Heart right ventricle (tissue), 16 donors: ENCODE results near the gene EVI5L. TPM values are rescaled to one million over a fixed set of nuclear protein-coding genes. Genes with fewer than 3 reads are reported as not detected.

Experiments used
- ATAC-seq, 8 donors: fragments of 200-7000 bp; cut with Tn5 transposase; one replicate each; pipeline ENCODE4 v1.9.1; 2020; ENCODE audit warnings: mild to moderate bottlenecking in 8 of 8, moderate library complexity in 8 of 8, moderate number of reproducible peaks in 1 of 8
- DNase-seq, 2 donors: peaks; one replicate each; pipeline ENCODE4 v3.0.0-alpha.2; 2020
- H3K27ac ChIP-seq, 10 donors: fragments of 200-600 bp; sonication (generic) in 2 of 10; one replicate each; pipeline versions ENCODE4 v1.5.0 to v1.8.0; 2020 to 2022; ENCODE audit warnings: mild to moderate bottlenecking in 3 of 10
- H3K27me3 ChIP-seq, 7 donors: fragments of 200-600 bp; one replicate each; pipeline ENCODE4 v1.8.0; 2021 to 2022; ENCODE audit warnings: mild to moderate bottlenecking in 2 of 7
- H3K36me3 ChIP-seq, 9 donors: fragments of 200-600 bp; sonication (generic) in 1 of 9; one replicate each; pipeline versions ENCODE4 v1.5.0 to v1.8.0; 2020 to 2022; ENCODE audit warnings: mild to moderate bottlenecking in 2 of 9
- H3K4me1 ChIP-seq, 9 donors: fragments of 200-600 bp; sonication (generic) in 1 of 9; one replicate each; pipeline versions ENCODE4 v1.5.0 to v1.8.0; 2020 to 2022; ENCODE audit warnings: mild to moderate bottlenecking in 4 of 9
- H3K4me3 ChIP-seq, 10 donors: fragments of 200-600 bp; sonication (generic) in 2 of 10; one replicate each; pipeline versions ENCODE4 v1.5.0 to v1.8.0; 2020 to 2022; ENCODE audit warnings: mild to moderate bottlenecking in 7 of 10, moderate library complexity in 2 of 10
- H3K9me3 ChIP-seq, 11 donors: fragments of 200-600 bp in 10 of 11; sonication (generic) in 2 of 11; one replicate each; pipeline versions ENCODE4 v1.5.0 to v1.8.0; 2013 to 2022; ENCODE audit warnings: mild to moderate bottlenecking in 2 of 11, control low read depth in 1 of 11, moderate library complexity in 1 of 11
- CTCF ChIP-seq, 9 donors: fragments of 200-600 bp; sonication (generic) in 2 of 9; IDR thresholded peaks; one replicate each; pipeline versions ENCODE4 v1.5.0 to v1.8.0; 2021 to 2022; ENCODE audit warnings: antibody characterized with exemption in 9 of 9, mild to moderate bottlenecking in 5 of 9, moderate library complexity in 1 of 9
- WGBS, 2 donors: extraction: QIAGEN DNeasy Blood & Tissue Kit; methylation state at CpG; one replicate each; pipeline ENCODE4 v1.1.7; 2013; ENCODE audit warnings: inconsistent platforms in 1 of 2; 5-methylcytosine and 5-hydroxymethylcytosine counted together
- intact Hi-C, 10 donors: fragments of 100-400 bp; cut with DNase I; formaldehyde crosslinking; loops; one replicate each; pipeline versions ENCODE4 v1.11.1 to v1.14.2; 2022
- polyA plus RNA-seq, 2 donors: library from polyadenylated mRNA; stranded (reverse); fragments of 200-250 nt; gene quantifications; one replicate each; pipeline ENCODE4 v1.2.3, GENCODE V29; 2013
- total RNA-seq, 10 donors: library from RNA; stranded (reverse); fragmentation: NEBNext Ultra II Directional in 3 of 10; extraction: Animal tissue kit (Norgen Biotek cat#: 25700) in 3 of 10; gene quantifications; one replicate each; pipeline versions ENCODE4 v1.2.1 to v1.2.4, GENCODE V29; 2021 to 2023
- donor health status: Arrhythmogenic right ventricular cardiomyopathy.
- donor health status: ischemic (EF 13 %, LVEDD 7.1; RV severe dilation, severe dysfunction).
- donor health status: healthy with polysubstance abuse.
- donor health status: DM: no; HTN: yes; CAD: no.
- donor health status: DM: no; HTN: no; CAD: no.
- donor health status: ischemic (EF 25% LVEDD 6.9; RV normal size, moderate dysfunction).
- donor health status: ischemic (EF 25% LVEDD 5.7; RV mildly dilated, moderate dysfunction).
- donor health status: healthy.
- donor health status: DM: yes; HTN: yes; CAD: no.
- donor health status: Ischemic cardiomyopathy.
- donor health status: ischemic (EF 35%, LVEDD 5.7; RV mildly dilated, moderate dysfunction).
- donor health status: nonischemic (EF 11% LVEDD 7.7; RV severe dilation, severe dysfunction).
- donor health status: DM: yes; HTN: yes; CAD: no.
- donor health status: PGD.
- donor health status: ischemic (EF 29% LVEDD 5.4; RV normal size, mild dysfunction).
- donor health status: nonischemic (EF 23%, LVEDD 6.1; RV moderate dilation, normal function).

The EVI5L gene
- total and polyA plus RNA-seq, 12 donors: 12.9 to 26.3 (median 20.3) TPM

GRCh38 chr19:7914099-7914498, 84.1 kb downstream of the EVI5L start:
- Histone ChIP-seq H3K36me3 (peaks cover 4 to 48% (median 33%) of the 10 kb centered on the region in 9 donors), H3K4me1 (peaks cover 4 to 37% (median 24%) of the 10 kb centered on the region in 9 donors), H3K4me3 (no peak overlapping the region), H3K27me3 (peaks cover 11 to 54% (median 46%) of the 10 kb centered on the region in 7 donors), H3K27ac (no peak overlapping the region), H3K9me3 (no peaks in the 10 kb centered on the region)
- no peak for DNase-seq
- intact Hi-C loops: no loop called here
- 64 to 68% methylated on average over 12 of the region's 12 CpGs for WGBS, 2 donors
- no peak for ATAC-seq
- TF ChIP-seq CTCF (IDR thresholded peaks at IDR 0.05): no peak

Other genes with a start within 250 kb of the EVI5L start
- 1 to 10 TPM in 1 of 10 donors, under 1 TPM in 9; 0.13 to 2.0 (median 0.30) TPM for gene CAMSAP3, start 234.4 kb upstream of the EVI5L start, total RNA-seq
- gene CAMSAP3, start 234.4 kb upstream of the EVI5L start, polyA plus RNA-seq: under 1 TPM; 0.03 to 0.37 TPM
- gene XAB2, start 200.7 kb upstream of the EVI5L start, total RNA-seq: 10 to 100 TPM; 18.6 to 25.1 (median 22.4) TPM
- 10 to 100 TPM; 28.0 to 31.9 TPM for gene XAB2, start 200.7 kb upstream of the EVI5L start, polyA plus RNA-seq
- gene PET100, start 200.4 kb upstream of the EVI5L start, total RNA-seq: 100 to 1,000 TPM; 119 to 230 (median 150) TPM
- 1,000 to 10,000 TPM in 1 of 2 donors, 10 to 100 TPM in 1; 99.1 to 1,041 TPM for gene PET100, start 200.4 kb upstream of the EVI5L start, polyA plus RNA-seq
- 1 to 10 TPM in 5 of 10 donors, under 1 TPM in 3, not detected in 2; 0.35 to 3.8 (median 2.3) TPM for gene PCP2, start 196.5 kb upstream of the EVI5L start, total RNA-seq
- 1 to 10 TPM in 1 of 2 donors, under 1 TPM in 1; 0.67 to 1.0 TPM for gene PCP2, start 196.5 kb upstream of the EVI5L start, polyA plus RNA-seq
- 10 to 100 TPM in 2 of 10 donors, 1 to 10 TPM in 8; 1.6 to 19.6 (median 2.5) TPM for gene STXBP2, start 193.1 kb upstream of the EVI5L start, total RNA-seq
- 1 to 10 TPM; 6.0 to 6.7 TPM for gene STXBP2, start 193.1 kb upstream of the EVI5L start, polyA plus RNA-seq
- gene RETN, start 161.2 kb upstream of the EVI5L start, total RNA-seq: under 1 TPM in 2 of 10 donors, not detected in 8; 0.51 to 0.76 TPM
- 10 to 100 TPM in 1 of 2 donors, 1 to 10 TPM in 1; 8.5 to 12.6 TPM for gene RETN, start 161.2 kb upstream of the EVI5L start, polyA plus RNA-seq
- gene MCEMP1, start 153.1 kb upstream of the EVI5L start, total RNA-seq: 1 to 10 TPM in 1 of 10 donors, under 1 TPM in 5, not detected in 4; 0.17 to 1.2 (median 0.25) TPM
- under 1 TPM in 1 of 2 donors, not detected in 1; 0.71 TPM for gene MCEMP1, start 153.1 kb upstream of the EVI5L start, polyA plus RNA-seq
- gene TRAPPC5, start 149.4 kb upstream of the EVI5L start, total RNA-seq: 100 to 1,000 TPM in 3 of 10 donors, 10 to 100 TPM in 7; 75.3 to 132 (median 86.0) TPM
- 100 to 1,000 TPM; 149 to 388 TPM for gene TRAPPC5, start 149.4 kb upstream of the EVI5L start, polyA plus RNA-seq
- 1 to 10 TPM in 1 of 10 donors, under 1 TPM in 4, not detected in 5; 0.21 to 1.0 (median 0.44) TPM for gene FCER2, start 128.1 kb upstream of the EVI5L start, total RNA-seq
- gene FCER2, start 128.1 kb upstream of the EVI5L start, polyA plus RNA-seq: under 1 TPM; 0.13 to 0.44 TPM
- gene CLEC4G, start 98.1 kb upstream of the EVI5L start, total RNA-seq: 1 to 10 TPM in 3 of 10 donors, under 1 TPM in 4, not detected in 3; 0.25 to 4.2 (median 0.91) TPM
- gene CLEC4G, start 98.1 kb upstream of the EVI5L start, polyA plus RNA-seq: under 1 TPM; 0.20 to 0.73 TPM
- 10 to 100 TPM in 2 of 10 donors, 1 to 10 TPM in 8; 1.6 to 29.6 (median 4.6) TPM for gene CD209, start 82.7 kb upstream of the EVI5L start, total RNA-seq
- gene CD209, start 82.7 kb upstream of the EVI5L start, polyA plus RNA-seq: under 1 TPM; 0.54 to 0.95 TPM
- gene CLEC4M, start 67.0 kb upstream of the EVI5L start, total RNA-seq: not detected
- gene CLEC4M, start 67.0 kb upstream of the EVI5L start, polyA plus RNA-seq: not detected
- under 1 TPM in 1 of 10 donors, not detected in 9; 0.05 TPM for gene PRR36, start 44.2 kb downstream of the EVI5L start, total RNA-seq
- under 1 TPM; 0.01 to 0.07 TPM for gene PRR36, start 44.2 kb downstream of the EVI5L start, polyA plus RNA-seq
- gene LRRC8E, start 58.3 kb downstream of the EVI5L start, total RNA-seq: 1 to 10 TPM in 5 of 10 donors, under 1 TPM in 5; 0.33 to 3.3 (median 0.99) TPM
- gene LRRC8E, start 58.3 kb downstream of the EVI5L start, polyA plus RNA-seq: 1 to 10 TPM in 1 of 2 donors, under 1 TPM in 1; 0.66 to 1.2 TPM
- 10 to 100 TPM; 21.3 to 32.5 (median 24.6) TPM for gene MAP2K7, start 73.7 kb downstream of the EVI5L start, total RNA-seq
- gene MAP2K7, start 73.7 kb downstream of the EVI5L start, polyA plus RNA-seq: 10 to 100 TPM; 13.1 to 53.8 TPM
- 10 to 100 TPM in 2 of 10 donors, 1 to 10 TPM in 8; 1.1 to 11.6 (median 4.7) TPM for gene TGFBR3L, start 84.6 kb downstream of the EVI5L start, total RNA-seq
- 1 to 10 TPM; 1.9 to 2.3 TPM for gene TGFBR3L, start 84.6 kb downstream of the EVI5L start, polyA plus RNA-seq
- gene SNAPC2, start 90.1 kb downstream of the EVI5L start, total RNA-seq: 10 to 100 TPM in 3 of 10 donors, 1 to 10 TPM in 7; 5.7 to 12.9 (median 9.5) TPM
- 10 to 100 TPM in 1 of 2 donors, 1 to 10 TPM in 1; 7.3 to 26.1 TPM for gene SNAPC2, start 90.1 kb downstream of the EVI5L start, polyA plus RNA-seq
- under 1 TPM in 6 of 10 donors, not detected in 4; 0.18 to 0.44 (median 0.24) TPM for gene CTXN1, start 95.9 kb downstream of the EVI5L start, total RNA-seq
- gene CTXN1, start 95.9 kb downstream of the EVI5L start, polyA plus RNA-seq: under 1 TPM in 1 of 2 donors, not detected in 1; 0.74 TPM
- gene TIMM44, start 113.4 kb downstream of the EVI5L start, total RNA-seq: 10 to 100 TPM; 54.9 to 97.5 (median 71.4) TPM
- 100 to 1,000 TPM; 110 to 188 TPM for gene TIMM44, start 113.4 kb downstream of the EVI5L start, polyA plus RNA-seq
- gene ELAVL1, start 175.4 kb downstream of the EVI5L start, total RNA-seq: 10 to 100 TPM; 44.2 to 60.1 (median 55.3) TPM
- gene ELAVL1, start 175.4 kb downstream of the EVI5L start, polyA plus RNA-seq: 10 to 100 TPM; 11.6 to 31.7 TPM
- not detected for gene CCL25, start 222.5 kb downstream of the EVI5L start, total RNA-seq
- gene CCL25, start 222.5 kb downstream of the EVI5L start, polyA plus RNA-seq: not detected